ENCODE measurements around the gene ADGRG4.
A peak's percentile ranks its signal among the peaks of the same experiment; 100 is the strongest.
"Not testable (repeated sequence)": the region's sequence is repeated elsewhere in the genome, so short reads cannot be mapped to it uniquely, and the experiment has no call there.

ADGRG4 gene

GRCh38 chrX:136300721-136301120 lies at the start of gene ADGRG4:
TSS of gene ADGRG4 (plus strand) at chrX:136300963. CDS start at chrX:136308778, 7,815 bp downstream.
- DNase-seq = not testable (repeated sequence)

GRCh38 chrX:136251041-136251991 lies 49.4 kb upstream of the ADGRG4 start, which contains the start of gene MAP7D3:
TSS of gene MAP7D3 (minus strand) at chrX:136251400. CDS start at chrX:136251358, 42 bp downstream.
- peak; percentile 40 for DNase-seq

- no peak for DNase-seq
Measured at GRCh38 chrX:136255541-136255940, 45.2 kb upstream of the ADGRG4 start.

- DNase-seq = no peak
Measured at GRCh38 chrX:136256026-136256425, 44.7 kb upstream of the ADGRG4 start.

GRCh38 chrX:136258951-136259350 lies 41.8 kb upstream of the ADGRG4 start:
- DNase-seq = no peak

- DNase-seq = no peak
Measured at GRCh38 chrX:136259543-136259942, 41.2 kb upstream of the ADGRG4 start.

GRCh38 chrX:136260776-136261175 lies 40.0 kb upstream of the ADGRG4 start:
- no peak for DNase-seq

- no peak for DNase-seq
Measured at GRCh38 chrX:136261321-136261720, 39.4 kb upstream of the ADGRG4 start.

- no peak for DNase-seq
Measured at GRCh38 chrX:136262243-136262642, 38.5 kb upstream of the ADGRG4 start.

GRCh38 chrX:136262812-136263315 lies 37.9 kb upstream of the ADGRG4 start:
- no peak for DNase-seq

GRCh38 chrX:136266828-136267227 lies 33.9 kb upstream of the ADGRG4 start:
- DNase-seq = no peak

- DNase-seq = peak; percentile 27
Measured at GRCh38 chrX:136268051-136269048, 32.4 kb upstream of the ADGRG4 start.

GRCh38 chrX:136269921-136270320 lies 30.8 kb upstream of the ADGRG4 start:
- DNase-seq = no peak

GRCh38 chrX:136271300-136271699 lies 29.5 kb upstream of the ADGRG4 start:
- DNase-seq = no peak

- DNase-seq = no peak
Measured at GRCh38 chrX:136272325-136272724, 28.4 kb upstream of the ADGRG4 start.

GRCh38 chrX:136273986-136274385 lies 26.8 kb upstream of the ADGRG4 start:
- DNase-seq = no peak

- no peak for DNase-seq
Measured at GRCh38 chrX:136275553-136275952, 25.2 kb upstream of the ADGRG4 start.

- DNase-seq = not testable (repeated sequence)
Measured at GRCh38 chrX:136286375-136286774, 14.4 kb upstream of the ADGRG4 start.

- no peak for DNase-seq
Measured at GRCh38 chrX:136291824-136292223, 8.9 kb upstream of the ADGRG4 start.

GRCh38 chrX:136292656-136293055 lies 8.1 kb upstream of the ADGRG4 start:
- no peak for DNase-seq

GRCh38 chrX:136295380-136295779 lies 5.4 kb upstream of the ADGRG4 start:
- DNase-seq = no peak

- no peak for DNase-seq
Measured at GRCh38 chrX:136303041-136303440, 2.3 kb downstream of the ADGRG4 start.

GRCh38 chrX:136304493-136304892 lies 3.7 kb downstream of the ADGRG4 start:
- DNase-seq = no peak
